HG02938 (cell line): Measurements from ENCODE around the gene C12orf54.
"Not testable (repeated sequence)": the region's sequence is repeated elsewhere in the genome, so short reads cannot be mapped to it uniquely, and the experiment has no call there.

Experiments
- ATAC-seq: cut with Tn5 transposase; IDR thresholded peaks from one replicate; pipeline ENCODE4 v1.9.1; 2021; ENCODE audit warnings: mild to moderate bottlenecking, moderate library complexity; ENCODE audit not compliant: unreplicated experiment

The C12orf54 gene

GRCh38 chr12:48506836-48507235, 24.5 kb downstream of the C12orf54 start:
- not testable (repeated sequence) for ATAC-seq

- no peak for ATAC-seq
These were observed 26.7 kb downstream of the C12orf54 start for GRCh38 chr12:48508987-48509386.

GRCh38 chr12:48510111-48510510, 27.8 kb downstream of the C12orf54 start:
- ATAC-seq = no peak

GRCh38 chr12:48512855-48513254, 30.6 kb downstream of the C12orf54 start:
- ATAC-seq = peak; percentile 90

GRCh38 chr12:48514728-48515127, 32.4 kb downstream of the C12orf54 start:
- ATAC-seq = no peak

- not testable (repeated sequence) for ATAC-seq
These were observed 38.1 kb downstream of the C12orf54 start for GRCh38 chr12:48520381-48520780.

GRCh38 chr12:48525332-48525731, 43.0 kb downstream of the C12orf54 start, which contains the start of gene OR8S1:
OR8S1 (plus strand) TSS chr12:48525632; CDS start chr12:48525632, 0 bp downstream.
- ATAC-seq = no peak

GRCh38 chr12:48527891-48528670, 45.8 kb downstream of the C12orf54 start:
- no peak for ATAC-seq

- ATAC-seq = no peak
These were observed 50.3 kb downstream of the C12orf54 start for GRCh38 chr12:48532601-48533000.

GRCh38 chr12:48536602-48537001, 54.3 kb downstream of the C12orf54 start:
- ATAC-seq = no peak

- no peak for ATAC-seq
These were observed 60.1 kb downstream of the C12orf54 start for GRCh38 chr12:48542300-48542928.

- ATAC-seq = no peak
These were observed 63.7 kb downstream of the C12orf54 start for GRCh38 chr12:48545833-48546469.
